ENCODE measurements around the gene PBX1. TPM values are rescaled to one million over a fixed set of nuclear protein-coding genes. Genes with fewer than 3 reads are reported as not detected.

Gene PBX1
- total and polyA plus RNA-seq, 2 experiments from 2014 or later = 40.0 to 104 TPM

GRCh38 chr1:164891615-164892014, 332.6 kb downstream of the PBX1 start:
- Mint-ChIP-seq H3K27me3 (ENCODE audit: insufficient read depth, low read depth, poor library complexity) (no peaks in the 10 kb centered on the region), H3K27ac (no peak overlapping the region), H3K9me3 (no peaks in the 10 kb centered on the region), H3K4me1 (0 out of 3 replicates have a peak, but pooled peaks cover 2% of the 10 kb centered on the region), H3K36me3 (ENCODE audit: low read depth) (no peaks in the 10 kb centered on the region; the same call in 2 of the 3 replicates), H3K4me3 (no peak overlapping the region)
- ATAC-seq (peak; percentile 48), DNase-seq (ENCODE audit: low spot score) (peak; percentile 50)
- H3K4me2 ChIP-seq = no peak overlapping the region
- H3F3A ChIP-seq (replicated peaks; ENCODE audit: low read depth) = no peaks in the 10 kb centered on the region
- no peaks in the 10 kb centered on the region for H4K20me1 ChIP-seq (replicated peaks; ENCODE audit: insufficient read depth)
- no peaks in the 10 kb centered on the region for H3K79me2 ChIP-seq (replicated peaks; ENCODE audit: insufficient read depth)
- no peak overlapping the region for H3K27ac ChIP-seq (ENCODE audit: low read depth)
- no peak overlapping the region for H2AFZ ChIP-seq
- H3K4me1 ChIP-seq (ENCODE audit: insufficient read depth) = no peaks in the 10 kb centered on the region
- peaks cover 9% of the 10 kb centered on the region; the same call in 1 of the 2 replicates for H3K9me2 ChIP-seq (ENCODE audit: insufficient read depth)
- TF ChIP-seq REST (IDR thresholded peaks at IDR 0.05; ENCODE audit: unreplicated experiment) (no peak), ZNF331 (CRISPR knock-in tag; IDR thresholded peaks at IDR 0.05; ENCODE audit: low read depth) (no peak), CTCF (conservative IDR thresholded peaks at IDR 0.05; ENCODE audit: low read depth in 2 of 2) (peak; percentile 39 to 49), EZH2phosphoT487 (IDR thresholded peaks at IDR 0.05; ENCODE audit: unreplicated experiment) (no peak), ZNF462 (CRISPR knock-in tag; IDR thresholded peaks at IDR 0.05) (no peak), JUNB (IDR thresholded peaks at IDR 0.05; ENCODE audit: unreplicated experiment) (no peak), ZNF114 (CRISPR knock-in tag; IDR thresholded peaks at IDR 0.05) (no peak), NANOG (IDR thresholded peaks at IDR 0.05; ENCODE audit: borderline replicate concordance) (no peak)
- no peaks in the 10 kb centered on the region for H3K27me3 ChIP-seq (ENCODE audit: insufficient read depth)
- H3K36me3 ChIP-seq (ENCODE audit: insufficient read depth) = no peaks in the 10 kb centered on the region
- no peak overlapping the region for H3K4me3 ChIP-seq

Data from GM23338 (cell line).